Ovary (tissue), 9 donors: Measurements from ENCODE around the gene FOXO6. TPM values are rescaled to one million over a fixed set of nuclear protein-coding genes. Genes with fewer than 3 reads are reported as not detected.
A peak's percentile ranks its signal among the peaks of the same experiment; 100 is the strongest.

ENCODE experiments used
- DNase-seq, 5 donors: peaks; one replicate each; pipeline ENCODE4 v3.0.0-alpha.2; 2019 to 2020
- H3K27ac ChIP-seq, 2 donors: fragments of 200-600 bp; one replicate each; pipeline versions ENCODE4 v1.5.1 to v1.8.0; 2019 to 2022
- H3K27me3 ChIP-seq: fragments of 200-600 bp; one replicate; pipeline ENCODE4 v1.8.0; 2022
- H3K36me3 ChIP-seq: fragments of 200-600 bp; sonication (generic); one replicate; pipeline ENCODE4 v1.5.1; 2019
- H3K4me1 ChIP-seq: one replicate; pipeline ENCODE4 v1.8.1; 2013; ENCODE audit warnings: mild to moderate bottlenecking, moderate library complexity; ENCODE audit not compliant: insufficient read depth
- H3K4me3 ChIP-seq: fragments of 200-600 bp; sonication (generic); one replicate; pipeline ENCODE4 v1.5.1; 2017
- H3K9me3 ChIP-seq, 2 donors: fragments of 200-600 bp in 1 of 2; sonication (generic) in 1 of 2; one replicate each; pipeline versions ENCODE4 v1.5.1 to v1.8.1; 2013 to 2019; ENCODE audit warnings: mild to moderate bottlenecking in 1 of 2, moderate library complexity in 1 of 2
- EP300 ChIP-seq: sonication (generic); formaldehyde crosslinking; IDR thresholded peaks from one replicate; pipeline ENCODE4 v1.6.1; 2017; ENCODE audit warnings: antibody characterized with exemption
- POLR2A ChIP-seq: fragments of 450-650 bp; IDR thresholded peaks from one replicate; pipeline ENCODE4 v1.6.1; 2017; ENCODE audit warnings: antibody characterized with exemption, mild to moderate bottlenecking, moderate library complexity
- WGBS, 3 donors: extraction: QIAGEN DNeasy Blood & Tissue Kit in 1 of 3; methylation state at CpG; one replicate each; pipeline versions ENCODE4 v1.1.5 to v1.1.7; 2013 to 2017; 5-methylcytosine and 5-hydroxymethylcytosine counted together
- intact Hi-C, 4 donors: fragments of 100-400 bp; cut with DNase I; formaldehyde crosslinking; loops; one replicate each; pipeline versions ENCODE4 v1.11.0 to v1.15.1; 2022 to 2023
- polyA plus RNA-seq, 2 donors: library from polyadenylated mRNA; stranded (reverse); fragments of 200-250 nt in 1 of 2; fragments of 350-450 nt in 1 of 2; fragmentation: Illumina TruSeq in 1 of 2; extraction: RNeasy Lipid Tissue Mini Kit (QIAGEN cat#74804) in 1 of 2; gene quantifications; one replicate each; pipeline ENCODE4 v1.2.3, GENCODE V29; 2013 to 2014
- total RNA-seq, 7 donors: library from RNA; depleted of rRNA in 2 of 7; stranded (reverse); fragments of >200 nt in 2 of 7; fragmentation: NEBNext Ultra II Directional in 3 of 7; extraction: Animal tissue kit (Norgen Biotek cat#: 25700) in 3 of 7; gene quantifications; one replicate each; pipeline versions ENCODE4 v1.1.0 to v1.2.4, GENCODE V29; 2016 to 2023
- TF ChIP-seq, protein P1 (sequence below), 3 donors: fragments of 450-650 bp in 2 of 3; fragments of 200-600 bp in 1 of 3; IDR thresholded peaks; one replicate each; pipeline versions ENCODE4 v1.5.1 to v1.8.0; 2016 to 2022; ENCODE audit warnings: antibody characterized with exemption in 3 of 3, mild to moderate bottlenecking in 1 of 3
- donor health status: DM: no; HTN: no; CAD: no; lungs with moderate emphysema.
- donor health status: DM: no; HTN: no; CAD: no.
- donor health status: Bipolar disorder and iron deficiency.
- donor health status: DM: yes; HTN: yes; CAD: no.
- donor health status: DM: no; HTN: no; CAD: no.
- donor health status: DM: yes; HTN: yes; CAD: no.

Gene FOXO6
- total and polyA plus RNA-seq, 9 donors = 0.90 to 18.9 (median 6.1) TPM

DNA sequence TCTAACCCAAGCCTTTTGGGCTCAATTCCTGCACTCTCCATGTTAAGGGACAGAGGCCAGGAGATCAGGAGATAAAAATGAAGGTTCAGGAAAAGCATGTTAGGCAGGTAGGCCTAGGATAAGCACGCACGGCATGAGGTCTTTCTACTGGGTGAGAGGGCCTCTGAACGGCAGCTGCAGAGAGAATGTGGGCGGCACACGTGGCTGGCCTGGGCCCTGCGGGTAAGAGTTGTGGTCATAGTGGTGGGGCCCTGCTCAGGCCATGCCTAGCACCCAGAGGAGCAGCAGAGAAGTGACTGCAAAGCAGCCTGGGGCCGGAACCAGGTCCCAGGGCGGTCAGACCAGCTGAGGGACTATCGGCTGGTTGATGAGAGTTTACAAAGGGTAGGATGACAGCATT, 7.5 kb upstream of the FOXO6 start:
- no peaks in the 10 kb centered on the region for H3K36me3 ChIP-seq
- H3K4me3 ChIP-seq = no peak overlapping the region
- no peaks in the 10 kb centered on the region for H3K27me3 ChIP-seq
- no peaks in the 10 kb centered on the region for H3K9me3 ChIP-seq
- WGBS, 3 donors = 79 to 86% (median 83%) methylated on average over 9 of the region's 9 CpGs
- intact Hi-C loops = no loop called here
- H3K4me1 ChIP-seq = no peaks in the 10 kb centered on the region
- TF ChIP-seq EP300 (no peak), POLR2A (no peak)
- TF ChIP-seq, protein P1, sequence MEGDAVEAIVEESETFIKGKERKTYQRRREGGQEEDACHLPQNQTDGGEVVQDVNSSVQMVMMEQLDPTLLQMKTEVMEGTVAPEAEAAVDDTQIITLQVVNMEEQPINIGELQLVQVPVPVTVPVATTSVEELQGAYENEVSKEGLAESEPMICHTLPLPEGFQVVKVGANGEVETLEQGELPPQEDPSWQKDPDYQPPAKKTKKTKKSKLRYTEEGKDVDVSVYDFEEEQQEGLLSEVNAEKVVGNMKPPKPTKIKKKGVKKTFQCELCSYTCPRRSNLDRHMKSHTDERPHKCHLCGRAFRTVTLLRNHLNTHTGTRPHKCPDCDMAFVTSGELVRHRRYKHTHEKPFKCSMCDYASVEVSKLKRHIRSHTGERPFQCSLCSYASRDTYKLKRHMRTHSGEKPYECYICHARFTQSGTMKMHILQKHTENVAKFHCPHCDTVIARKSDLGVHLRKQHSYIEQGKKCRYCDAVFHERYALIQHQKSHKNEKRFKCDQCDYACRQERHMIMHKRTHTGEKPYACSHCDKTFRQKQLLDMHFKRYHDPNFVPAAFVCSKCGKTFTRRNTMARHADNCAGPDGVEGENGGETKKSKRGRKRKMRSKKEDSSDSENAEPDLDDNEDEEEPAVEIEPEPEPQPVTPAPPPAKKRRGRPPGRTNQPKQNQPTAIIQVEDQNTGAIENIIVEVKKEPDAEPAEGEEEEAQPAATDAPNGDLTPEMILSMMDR (IDR thresholded peaks at IDR 0.05) = no peak
- H3K27ac ChIP-seq = no peak overlapping the region
- DNase-seq = peak in 1 of 5 donors; percentile 1

DNA sequence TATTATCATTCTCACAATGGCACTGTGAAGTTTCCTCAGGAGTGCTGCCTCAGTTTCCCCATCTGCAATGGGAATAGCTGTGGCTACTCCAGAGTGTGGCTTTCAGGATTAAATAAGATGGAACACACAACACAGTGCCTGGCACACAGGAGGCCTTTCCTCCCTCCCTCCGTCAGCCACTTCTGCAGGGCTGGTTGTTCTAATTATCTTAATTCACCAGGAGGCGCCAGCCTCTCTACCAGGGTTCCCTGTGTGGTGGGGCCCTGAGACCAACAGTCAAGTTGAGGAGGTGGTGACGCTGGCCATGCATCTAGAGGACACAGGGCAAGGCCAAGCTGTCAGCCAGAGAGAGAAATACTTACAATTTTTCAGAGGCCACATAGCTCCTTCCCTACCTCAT, 6.3 kb upstream of the FOXO6 start:
- DNase-seq = peak in 1 of 5 donors; percentile 3
- TF ChIP-seq POLR2A (no peak), EP300 (no peak)
- TF ChIP-seq, protein P1 (IDR thresholded peaks at IDR 0.05) = no peak
- H3K4me3 ChIP-seq = no peak overlapping the region

DNA sequence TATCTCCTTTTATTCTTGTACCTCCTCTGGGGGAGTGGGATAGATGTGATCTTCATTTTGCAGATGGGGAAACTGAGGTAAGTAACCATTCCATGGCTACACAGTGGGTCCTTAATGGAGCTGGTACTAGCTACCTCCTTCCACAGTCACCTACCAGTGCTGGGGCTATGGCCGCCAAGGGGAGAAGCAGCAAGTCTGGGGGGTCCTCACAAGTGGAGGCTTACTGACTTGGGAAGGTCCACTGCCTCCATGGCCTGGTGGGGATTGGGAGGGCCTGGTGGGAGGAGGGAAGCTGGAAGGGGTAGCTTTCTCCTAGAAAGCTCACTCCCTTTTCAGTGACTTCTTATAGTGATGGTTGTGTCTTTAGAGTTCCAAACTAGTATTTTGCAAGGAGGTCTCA, 5.9 kb upstream of the FOXO6 start:
- intact Hi-C loops = no loop called here
- H3K4me3 ChIP-seq = no peak overlapping the region
- no peaks in the 10 kb centered on the region for H3K4me1 ChIP-seq
- WGBS, 3 donors = 100% methylated on average over 1 of the region's 1 CpG
- H3K36me3 ChIP-seq = no peaks in the 10 kb centered on the region
- DNase-seq = peak in 1 of 5 donors; percentile 6
- TF ChIP-seq, protein P1 (IDR thresholded peaks at IDR 0.05) = no peak
- TF ChIP-seq POLR2A (no peak), EP300 (no peak)
- no peaks in the 10 kb centered on the region for H3K9me3 ChIP-seq
- no peaks in the 10 kb centered on the region for H3K27me3 ChIP-seq
- no peak overlapping the region for H3K27ac ChIP-seq

More for the DNA sequence above, 6.3 kb upstream of the FOXO6 start:
- H3K9me3 ChIP-seq = no peaks in the 10 kb centered on the region
- no peaks in the 10 kb centered on the region for H3K27me3 ChIP-seq
- intact Hi-C loops = no loop called here
- 85 to 94% (median 89%) methylated on average over 3 of the region's 3 CpGs for WGBS, 3 donors
- H3K36me3 ChIP-seq = no peaks in the 10 kb centered on the region
- no peak overlapping the region for H3K27ac ChIP-seq
- H3K4me1 ChIP-seq = no peaks in the 10 kb centered on the region

DNA sequence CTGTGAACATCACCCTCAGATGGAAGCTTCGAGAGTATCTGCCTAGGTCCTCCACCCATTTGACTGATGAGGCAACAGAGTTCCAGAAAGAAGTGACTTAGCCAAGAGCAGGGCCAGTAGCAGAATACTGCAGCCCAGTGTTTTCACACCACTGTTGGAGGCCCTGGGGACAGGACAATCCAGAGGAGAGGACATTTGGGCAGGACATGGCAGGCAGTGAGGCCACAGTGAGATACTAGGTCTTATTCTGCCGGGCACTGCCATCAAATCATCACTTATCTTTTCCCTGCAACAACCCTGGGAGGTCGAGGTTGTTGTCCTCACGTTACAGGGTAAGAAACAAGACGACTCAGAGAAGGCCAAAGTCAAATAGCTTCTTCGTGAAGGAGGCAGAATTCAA, 5.5 kb upstream of the FOXO6 start:
- intact Hi-C loops = no loop called here
- no peak overlapping the region for H3K4me3 ChIP-seq
- no peak for DNase-seq

More for the DNA sequence above, 5.5 kb upstream of the FOXO6 start:
- 74 to 80% (median 78%) methylated on average over 6 of the region's 6 CpGs for WGBS, 3 donors
- H3K36me3 ChIP-seq = no peaks in the 10 kb centered on the region
- no peaks in the 10 kb centered on the region for H3K27me3 ChIP-seq
- no peak overlapping the region for H3K27ac ChIP-seq
- TF ChIP-seq POLR2A (no peak), EP300 (no peak)
- TF ChIP-seq, protein P1 (IDR thresholded peaks at IDR 0.05) = no peak
- no peaks in the 10 kb centered on the region for H3K9me3 ChIP-seq
- peaks cover 2% of the 10 kb centered on the region for H3K4me1 ChIP-seq
